Esophagus muscularis mucosa (tissue), 4 donors: ENCODE results near the gene ATP6V1B1.

ENCODE experiments used
- CTCF ChIP-seq, 3 experiments: fragments of 200-600 bp in 2 of 3; fragments of 450-650 bp in 1 of 3; sonication (generic) in 2 of 3; IDR thresholded peaks; one replicate each; pipeline ENCODE4 v1.5.1; 2017 to 2019; ENCODE audit warnings: antibody characterized with exemption in 3 of 3, mild to moderate bottlenecking in 2 of 3, moderate library complexity in 1 of 3
- EP300 ChIP-seq: sonication (generic); formaldehyde crosslinking; IDR thresholded peaks from one replicate; pipeline ENCODE4 v1.6.1; 2017; ENCODE audit warnings: antibody characterized with exemption
- POLR2A ChIP-seq: fragments of 450-650 bp; IDR thresholded peaks from one replicate; pipeline ENCODE4 v1.6.1; 2017; ENCODE audit warnings: antibody characterized with exemption, moderate library complexity, mild to moderate bottlenecking, low read depth
- POLR2AphosphoS5 ChIP-seq, 2 donors: sonication (generic); formaldehyde crosslinking; IDR thresholded peaks; one replicate each; pipeline ENCODE4 v1.6.1; 2017; ENCODE audit warnings: antibody characterized with exemption in 2 of 2

DNA sequence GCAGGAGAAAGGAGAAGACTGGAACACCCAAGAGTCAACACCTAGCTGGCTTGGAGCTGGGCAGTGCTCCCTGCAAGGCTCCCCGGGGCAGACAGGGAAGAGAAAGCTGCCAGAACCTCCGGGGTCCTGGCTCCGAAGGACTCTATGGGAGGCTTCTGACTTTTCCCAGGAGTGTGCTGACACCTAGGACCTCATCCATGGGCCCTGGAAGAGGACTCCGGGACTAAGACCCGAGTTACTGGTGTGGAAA is 37.8 kb upstream of the ATP6V1B1 start:
- TF ChIP-seq CTCF (IDR thresholded peaks at IDR 0.05) (no peak), POLR2AphosphoS5 (IDR thresholded peaks at IDR 0.05) (no peak), POLR2A (no peak), EP300 (no peak)
